K562 (cell line): ENCODE measurements around the gene BPTF.

Experiments used
- CBFB ChIP-seq: sonication (generic); formaldehyde crosslinking; IDR thresholded peaks from 2 replicates; pipeline ENCODE4 v1.4.0; 2020; ENCODE audit warnings: mild to moderate bottlenecking, missing genetic modification reagents
- NRF1 ChIP-seq, 2 experiments: fragments of 450-650 bp; IDR thresholded peaks in 1 of 2; conservative IDR thresholded peaks in 1 of 2; 2 replicates each; pipeline ENCODE4 v1.6.1; 2014; ENCODE audit warnings: mild to moderate bottlenecking in 2 of 2
- PHF20 ChIP-seq: fragments of 450-650 bp; IDR thresholded peaks from 2 replicates; pipeline ENCODE4 v1.6.1; 2018; ENCODE audit not compliant: partially characterized antibody
- POLR3G ChIP-seq: IDR thresholded peaks from 2 replicates; pipeline ENCODE4 v1.6.1; 2011; ENCODE audit not compliant: insufficient read length, insufficient replicate concordance; ENCODE audit errors: extremely low read depth

DNA sequence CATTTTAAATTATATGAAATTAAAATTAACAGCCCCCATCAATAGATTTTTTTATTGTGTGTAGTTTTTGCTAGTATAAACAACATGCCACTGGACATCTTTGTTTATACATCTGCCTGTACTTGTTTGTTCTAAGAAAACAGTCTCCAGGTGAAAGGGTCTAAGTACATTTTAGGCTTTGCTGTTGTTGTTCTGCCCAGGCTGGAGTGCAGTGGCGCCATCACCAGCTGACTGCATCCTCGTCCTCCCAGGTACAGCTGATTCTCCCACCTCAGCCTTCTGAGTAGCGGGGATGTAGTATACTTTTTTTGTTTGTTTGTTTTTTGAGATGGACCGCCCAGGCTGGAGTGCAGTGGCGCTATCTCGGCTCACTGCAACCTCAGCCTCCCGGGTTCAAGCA, 145.5 kb downstream of the BPTF start:
- TF ChIP-seq PHF20 (no peak), POLR3G (no peak), CBFB (CRISPR knock-in tag) (no peak), NRF1 (conservative IDR thresholded peaks at IDR 0.05 in 1 of 2, IDR thresholded peaks at IDR 0.05 in 1 of 2) (no peak)
